Activated T-helper 1 cell treated with anti-CD3 and anti-CD28 coated beads, Interleukin-2, amount 50 U/mL, for 16 hours (primary cell): ENCODE data around the gene TNNI3.
"Not testable (repeated sequence)": the region's sequence is repeated elsewhere in the genome, so short reads cannot be mapped to it uniquely, and the experiment has no call there.

Source experiments
- DNase-seq, 2 donors: peaks; one replicate each; pipeline ENCODE4 v3.0.0-alpha.2; 2020; ENCODE audit warnings: low read depth in 1 of 2, low spot score in 1 of 2

TNNI3 gene

DNA sequence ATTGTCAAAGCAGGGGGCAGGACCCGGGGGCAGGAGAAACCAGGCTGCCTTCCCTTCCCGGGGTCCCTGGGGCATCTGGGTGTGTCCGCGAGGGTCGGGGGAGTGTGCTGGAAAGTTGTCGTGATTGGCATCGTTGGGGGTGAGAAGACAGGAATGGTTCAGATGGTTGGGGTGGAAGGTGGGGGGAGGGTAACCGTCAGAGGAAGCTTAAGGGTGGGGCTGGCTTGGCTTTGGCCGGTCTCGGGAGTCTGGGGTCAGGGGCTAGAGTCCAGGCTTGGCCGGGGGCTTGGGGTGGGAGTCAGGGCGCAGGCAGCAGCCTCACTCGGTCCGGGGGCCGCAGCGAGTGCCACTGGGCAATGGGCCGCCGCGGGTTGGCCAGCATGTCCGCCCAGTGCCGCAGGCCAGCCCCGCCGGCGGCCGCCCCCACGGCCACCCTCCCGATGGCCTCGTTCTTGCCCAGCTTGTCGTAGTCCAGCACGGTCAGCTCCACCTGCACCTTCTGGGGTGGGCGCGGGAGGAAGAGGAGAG lies 15.7 kb upstream of the TNNI3 start:
- no peak for DNase-seq

DNA sequence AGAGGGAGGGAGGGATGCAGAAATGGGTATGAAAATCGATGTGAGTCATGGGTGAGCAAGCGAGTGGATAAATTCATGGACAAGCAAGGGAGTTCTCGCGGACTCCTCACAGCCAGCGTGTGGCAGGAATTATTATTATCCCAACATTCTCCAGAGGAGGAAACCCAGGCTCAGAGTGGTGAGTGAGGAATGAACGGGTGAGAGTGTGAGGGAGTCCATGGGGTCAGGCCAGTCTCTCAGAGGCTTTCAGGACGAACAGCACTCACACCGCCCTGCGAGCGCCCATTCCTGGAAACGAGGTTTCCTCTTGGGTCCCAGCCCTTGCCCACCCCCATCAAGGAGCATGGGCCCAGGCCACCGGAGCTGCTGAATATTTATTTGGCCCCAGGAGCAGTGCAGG lies 15.2 kb upstream of the TNNI3 start:
- DNase-seq = no peak

DNA sequence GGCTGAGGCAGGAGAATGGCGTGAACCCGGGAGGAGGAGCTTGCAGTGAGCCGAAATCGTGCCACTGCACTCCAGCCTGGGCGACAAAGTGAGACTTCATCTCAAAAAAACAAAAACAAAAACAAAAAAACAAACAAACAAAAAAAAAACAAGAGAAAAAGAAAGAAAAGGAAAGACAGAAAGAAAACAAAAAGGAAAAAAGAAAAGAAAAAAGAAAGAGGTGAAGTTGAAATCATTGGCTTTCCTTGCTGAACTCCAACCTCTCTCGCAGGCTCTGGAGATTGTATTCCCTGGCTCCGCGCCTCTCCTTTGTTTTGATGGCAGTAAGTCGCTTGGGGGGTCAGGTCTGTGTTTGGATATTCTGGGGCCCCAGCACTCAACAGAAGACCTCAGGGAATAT lies 14.8 kb upstream of the TNNI3 start:
- DNase-seq = not testable (repeated sequence)

DNA sequence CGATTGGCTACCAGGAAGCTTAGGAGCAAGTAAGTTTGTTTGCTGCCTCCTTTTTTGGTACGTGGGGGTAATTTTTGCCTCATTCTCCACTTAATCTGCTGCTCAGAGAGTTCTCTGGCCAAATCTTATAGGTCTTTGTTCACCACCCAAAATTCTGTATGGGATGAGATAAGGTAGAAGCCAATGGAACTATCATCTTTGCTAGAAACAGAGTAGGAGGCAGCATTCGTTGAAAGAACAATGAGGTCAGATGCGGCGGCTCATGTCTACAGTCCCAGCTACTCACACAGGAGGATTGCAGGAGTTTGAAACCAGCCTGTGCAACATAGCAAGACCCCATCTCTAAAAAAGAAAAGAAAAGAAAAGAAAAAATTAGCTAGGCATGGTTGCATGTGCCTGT lies 13.9 kb upstream of the TNNI3 start:
- no peak for DNase-seq

- DNase-seq = no peak
Observed at GRCh38 chr19:55169136-55169535, 11.6 kb upstream of the TNNI3 start.

- DNase-seq = peak in 1 of 2 donors; percentile 33
Observed at GRCh38 chr19:55166530-55167268, 9.2 kb upstream of the TNNI3 start, which contains the start of gene DNAAF3. Gene DNAAF3, minus strand, starts transcription at chr19:55166613. Its CDS starts 200 bp downstream, at chr19:55166413.

- no peak for DNase-seq
Observed at GRCh38 chr19:55165952-55166529, 8.5 kb upstream of the TNNI3 start.

GRCh38 chr19:55161571-55162322 lies 4.2 kb upstream of the TNNI3 start:
- DNase-seq = no peak

GRCh38 chr19:55160986-55161365 lies 3.4 kb upstream of the TNNI3 start:
- DNase-seq = no peak

DNA sequence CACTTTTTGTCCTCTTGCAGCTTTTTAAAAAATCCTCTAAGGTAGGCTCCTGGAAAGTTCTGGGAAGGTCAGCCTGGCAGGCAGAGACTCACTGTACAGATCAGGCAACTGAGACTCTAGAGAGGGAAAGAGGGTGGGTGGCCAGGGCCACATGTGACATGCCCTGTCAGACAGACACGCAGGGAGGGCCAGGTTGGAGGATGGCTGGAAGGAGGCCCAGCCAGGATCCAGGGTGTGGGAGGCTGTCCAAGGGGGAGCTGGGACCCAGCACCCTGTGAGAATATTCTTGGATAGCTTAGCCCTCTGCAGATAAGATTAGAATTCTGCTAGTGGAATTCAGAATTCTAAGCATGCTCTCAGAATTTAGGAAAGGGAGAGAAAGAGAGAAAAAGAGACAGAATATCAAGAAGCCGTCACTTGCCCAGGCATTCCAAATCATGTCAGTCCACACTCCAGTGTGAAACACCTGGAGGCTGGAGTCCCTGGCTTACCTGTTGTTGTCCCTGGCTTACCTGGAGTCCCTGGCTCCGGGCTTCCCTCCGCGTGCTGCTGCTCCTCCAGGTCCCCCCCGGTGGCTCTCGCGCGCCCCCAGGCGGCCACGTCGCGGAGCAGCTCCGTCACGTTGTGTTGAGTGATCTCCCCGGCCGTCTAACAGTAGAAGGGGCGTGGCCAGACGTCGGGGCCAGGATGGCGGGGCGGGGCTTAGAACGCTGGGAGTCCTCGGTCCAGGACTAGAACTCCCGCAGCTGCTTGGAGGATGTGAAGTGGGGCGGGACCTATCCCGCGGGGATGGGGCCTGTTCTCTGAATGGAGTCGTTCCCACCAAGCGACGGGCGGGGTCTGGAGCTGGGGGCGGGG lies 2.8 kb upstream of the TNNI3 start:
- peak; percentile 59 to 73 for DNase-seq

DNA sequence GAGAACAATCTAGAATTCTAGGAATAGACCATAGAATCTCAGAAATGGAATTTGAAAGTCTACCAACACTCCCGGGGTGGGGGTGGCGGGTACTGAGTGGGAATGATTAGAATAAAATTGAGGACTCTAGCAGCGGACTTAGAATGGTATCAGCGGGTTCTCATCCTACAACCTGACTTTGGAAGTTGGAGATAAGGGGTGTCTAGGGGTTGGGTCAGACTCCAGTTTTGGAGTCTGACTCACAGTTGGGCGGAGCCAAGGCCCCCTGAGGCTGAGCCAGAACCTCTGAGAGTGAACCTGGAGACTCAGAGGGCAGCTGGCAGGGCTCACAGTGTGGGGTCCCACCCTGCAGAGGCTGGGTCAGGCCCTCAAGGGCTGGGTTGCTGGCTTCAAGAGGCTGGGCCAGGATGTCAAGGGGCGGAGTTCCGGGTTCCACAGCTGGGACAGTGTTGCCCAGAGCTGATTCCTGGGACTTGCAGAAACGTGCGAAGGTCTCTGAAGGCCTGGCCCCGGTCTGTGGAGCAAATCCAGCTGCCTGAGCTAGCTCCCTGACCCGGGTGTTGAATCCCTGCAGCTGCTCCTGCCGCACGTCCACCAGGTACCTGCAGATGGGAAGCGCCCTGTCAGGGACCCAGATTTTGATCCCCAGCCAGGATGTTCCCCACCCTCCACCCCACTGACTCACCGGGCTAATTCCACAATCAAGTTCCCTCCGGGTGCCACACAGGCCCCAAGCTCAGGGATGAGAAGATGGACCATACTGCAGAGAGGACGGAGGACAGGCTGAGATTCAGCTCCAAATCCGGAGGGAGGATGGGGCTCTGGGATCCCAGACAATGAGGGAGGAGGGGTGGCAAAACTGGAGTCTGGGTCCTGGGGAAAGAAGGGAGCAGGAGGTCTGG lies 1.6 kb upstream of the TNNI3 start:
- DNase-seq = no peak

DNA sequence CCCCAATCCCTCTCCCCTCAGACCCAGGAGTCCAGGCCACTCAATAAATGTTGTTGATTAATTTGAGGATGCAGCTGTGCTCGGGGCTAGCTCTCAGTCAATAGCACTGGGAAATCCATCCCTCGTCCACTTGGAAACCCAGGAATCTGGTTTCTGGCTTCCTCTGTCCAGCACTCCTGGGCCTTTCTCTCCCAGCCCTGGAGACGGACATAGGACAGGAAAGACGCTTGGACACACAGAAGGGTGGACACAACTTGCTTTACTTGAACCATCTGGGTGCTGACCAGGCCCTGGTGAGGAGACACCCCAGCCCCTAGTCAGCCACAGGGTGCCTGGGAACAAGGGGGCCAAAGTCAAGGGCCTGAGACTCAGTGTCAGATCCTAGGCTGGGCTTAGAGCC lies 891 bp upstream of the TNNI3 start:
- DNase-seq = no peak

DNA sequence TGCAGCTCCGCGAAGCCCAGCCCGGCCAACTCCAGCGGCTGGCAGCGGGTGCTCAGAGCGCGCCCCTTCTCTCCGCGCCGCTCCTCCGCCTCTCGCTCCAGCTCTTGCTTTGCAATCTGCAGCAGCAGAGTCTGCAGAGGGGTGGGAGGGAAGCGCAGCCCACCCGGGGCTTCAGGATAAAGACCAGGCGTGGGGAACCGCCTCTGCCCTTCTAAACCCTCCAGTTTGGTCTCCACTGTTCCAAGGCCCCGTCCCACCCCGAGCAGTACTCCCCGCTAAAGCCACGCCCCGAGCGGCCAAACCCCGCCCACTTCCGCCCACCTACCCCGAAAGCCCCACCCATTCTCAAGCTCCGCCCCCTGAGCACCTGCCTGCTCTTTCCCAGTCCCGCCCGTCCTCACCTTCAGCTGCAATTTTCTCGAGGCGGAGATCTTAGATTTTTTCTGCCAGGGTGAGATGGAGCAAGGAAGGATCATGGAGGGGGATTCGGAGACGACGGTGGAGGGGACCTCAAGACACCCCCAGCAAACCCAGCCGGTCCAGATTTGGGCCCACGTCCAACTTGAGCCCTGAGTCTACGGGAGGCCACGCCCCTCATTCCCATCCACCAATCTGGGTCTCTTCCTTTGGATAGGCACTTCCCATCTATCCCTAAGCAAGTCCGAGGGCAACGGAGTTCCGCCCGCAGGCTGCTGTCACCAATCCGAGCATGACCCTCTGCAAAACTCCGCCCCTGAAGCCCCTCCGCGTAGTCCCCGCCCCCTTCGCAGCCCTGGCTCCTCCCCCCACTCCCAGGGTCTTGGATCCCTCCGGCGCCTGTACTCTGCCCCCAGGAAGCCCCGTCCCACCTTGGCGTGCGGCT lies 1.1 kb downstream of the TNNI3 start:
- DNase-seq = no peak

GRCh38 chr19:55155784-55156183 lies 1.7 kb downstream of the TNNI3 start:
- DNase-seq = not testable (repeated sequence)

- no peak for DNase-seq
Observed at GRCh38 chr19:55153652-55154264, 3.8 kb downstream of the TNNI3 start.

DNA sequence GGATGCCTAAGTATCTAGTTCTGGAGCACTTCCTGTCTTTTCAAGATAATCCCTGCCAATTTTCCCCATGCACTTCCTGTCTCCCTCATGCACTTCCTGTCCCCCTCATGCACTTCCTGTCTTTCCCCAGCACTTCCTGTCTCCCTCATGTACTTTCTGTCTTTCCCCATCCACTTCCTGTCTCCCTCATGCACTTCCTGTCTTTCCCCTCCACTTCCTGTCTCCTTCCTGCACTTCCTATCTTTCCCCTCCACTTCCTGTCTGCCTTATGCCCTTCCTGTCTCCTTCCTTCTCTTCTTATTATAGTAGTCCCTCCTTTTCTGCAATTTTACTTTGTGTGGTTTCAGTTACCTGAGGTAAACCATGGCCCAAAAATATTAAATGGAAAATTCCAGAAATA lies 5.5 kb downstream of the TNNI3 start:
- no peak for DNase-seq

GRCh38 chr19:55149078-55150003 lies 8.2 kb downstream of the TNNI3 start, which contains the start of gene TNNT1:
Gene TNNT1, minus strand, starts transcription at chr19:55149206. Its CDS starts 2,049 bp downstream, at chr19:55147157.
- no peak for DNase-seq
